Heart right ventricle (tissue), 16 donors: ENCODE measurements around the gene PPM1H. TPM values are rescaled to one million over a fixed set of nuclear protein-coding genes. Genes with fewer than 3 reads are reported as not detected.
A peak's percentile ranks its signal among the peaks of the same experiment; 100 is the strongest.

Source experiments
- ATAC-seq, 8 donors: fragments of 200-7000 bp; cut with Tn5 transposase; one replicate each; pipeline ENCODE4 v1.9.1; 2020; ENCODE audit warnings: mild to moderate bottlenecking in 8 of 8, moderate library complexity in 8 of 8, moderate number of reproducible peaks in 1 of 8
- DNase-seq, 2 donors: peaks; one replicate each; pipeline ENCODE4 v3.0.0-alpha.2; 2020
- H3K27ac ChIP-seq, 10 donors: fragments of 200-600 bp; sonication (generic) in 2 of 10; one replicate each; pipeline versions ENCODE4 v1.5.0 to v1.8.0; 2020 to 2022; ENCODE audit warnings: mild to moderate bottlenecking in 3 of 10
- H3K27me3 ChIP-seq, 7 donors: fragments of 200-600 bp; one replicate each; pipeline ENCODE4 v1.8.0; 2021 to 2022; ENCODE audit warnings: mild to moderate bottlenecking in 2 of 7
- H3K36me3 ChIP-seq, 9 donors: fragments of 200-600 bp; sonication (generic) in 1 of 9; one replicate each; pipeline versions ENCODE4 v1.5.0 to v1.8.0; 2020 to 2022; ENCODE audit warnings: mild to moderate bottlenecking in 2 of 9
- H3K4me1 ChIP-seq, 9 donors: fragments of 200-600 bp; sonication (generic) in 1 of 9; one replicate each; pipeline versions ENCODE4 v1.5.0 to v1.8.0; 2020 to 2022; ENCODE audit warnings: mild to moderate bottlenecking in 4 of 9
- H3K4me3 ChIP-seq, 10 donors: fragments of 200-600 bp; sonication (generic) in 2 of 10; one replicate each; pipeline versions ENCODE4 v1.5.0 to v1.8.0; 2020 to 2022; ENCODE audit warnings: mild to moderate bottlenecking in 7 of 10, moderate library complexity in 2 of 10
- H3K9me3 ChIP-seq, 11 donors: fragments of 200-600 bp in 10 of 11; sonication (generic) in 2 of 11; one replicate each; pipeline versions ENCODE4 v1.5.0 to v1.8.0; 2013 to 2022; ENCODE audit warnings: mild to moderate bottlenecking in 2 of 11, control low read depth in 1 of 11, moderate library complexity in 1 of 11
- CTCF ChIP-seq, 9 donors: fragments of 200-600 bp; sonication (generic) in 2 of 9; IDR thresholded peaks; one replicate each; pipeline versions ENCODE4 v1.5.0 to v1.8.0; 2021 to 2022; ENCODE audit warnings: antibody characterized with exemption in 9 of 9, mild to moderate bottlenecking in 5 of 9, moderate library complexity in 1 of 9
- WGBS, 2 donors: extraction: QIAGEN DNeasy Blood & Tissue Kit; methylation state at CpG; one replicate each; pipeline ENCODE4 v1.1.7; 2013; ENCODE audit warnings: inconsistent platforms in 1 of 2; 5-methylcytosine and 5-hydroxymethylcytosine counted together
- intact Hi-C, 10 donors: fragments of 100-400 bp; cut with DNase I; formaldehyde crosslinking; loops; one replicate each; pipeline versions ENCODE4 v1.11.1 to v1.14.2; 2022
- polyA plus RNA-seq, 2 donors: library from polyadenylated mRNA; stranded (reverse); fragments of 200-250 nt; gene quantifications; one replicate each; pipeline ENCODE4 v1.2.3, GENCODE V29; 2013
- total RNA-seq, 10 donors: library from RNA; stranded (reverse); fragmentation: NEBNext Ultra II Directional in 3 of 10; extraction: Animal tissue kit (Norgen Biotek cat#: 25700) in 3 of 10; gene quantifications; one replicate each; pipeline versions ENCODE4 v1.2.1 to v1.2.4, GENCODE V29; 2021 to 2023
- donor health status: Arrhythmogenic right ventricular cardiomyopathy.
- donor health status: ischemic (EF 13 %, LVEDD 7.1; RV severe dilation, severe dysfunction).
- donor health status: healthy with polysubstance abuse.
- donor health status: DM: no; HTN: yes; CAD: no.
- donor health status: DM: no; HTN: no; CAD: no.
- donor health status: ischemic (EF 25% LVEDD 6.9; RV normal size, moderate dysfunction).
- donor health status: ischemic (EF 25% LVEDD 5.7; RV mildly dilated, moderate dysfunction).
- donor health status: healthy.
- donor health status: DM: yes; HTN: yes; CAD: no.
- donor health status: Ischemic cardiomyopathy.
- donor health status: ischemic (EF 35%, LVEDD 5.7; RV mildly dilated, moderate dysfunction).
- donor health status: nonischemic (EF 11% LVEDD 7.7; RV severe dilation, severe dysfunction).
- donor health status: DM: yes; HTN: yes; CAD: no.
- donor health status: PGD.
- donor health status: ischemic (EF 29% LVEDD 5.4; RV normal size, mild dysfunction).
- donor health status: nonischemic (EF 23%, LVEDD 6.1; RV moderate dilation, normal function).

Gene PPM1H
- total and polyA plus RNA-seq, 12 donors: 0.62 to 7.1 (median 5.3) TPM

DNA sequence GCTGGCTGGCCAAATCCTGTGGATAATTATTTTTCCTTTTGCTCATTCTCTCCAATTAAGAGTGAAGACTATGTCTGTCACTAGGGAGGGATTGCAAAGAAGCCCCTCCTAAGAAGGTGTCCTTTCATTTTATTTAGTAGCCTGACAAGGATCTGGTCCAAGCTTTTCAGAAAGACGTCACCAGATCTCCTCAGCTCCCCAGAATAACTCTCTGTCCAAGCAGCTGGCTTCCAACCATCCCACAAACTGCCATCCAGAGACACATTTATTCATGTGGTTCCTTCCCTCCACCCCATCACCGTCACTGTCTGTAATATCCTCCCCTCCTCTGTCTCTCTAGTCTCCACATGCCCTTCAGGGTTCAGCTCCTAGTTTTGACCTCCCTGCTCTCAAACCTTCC is 69.9 kb downstream of the PPM1H start:
- ATAC-seq (peak in 7 of 8 donors; percentile 42 to 74 (median 56)), DNase-seq (peak in 1 of 2 donors; percentile 34)
- H3K27me3 ChIP-seq: no peaks in the 10 kb centered on the region
- H3K27ac ChIP-seq: peak overlapping the region in 9 of 10 donors; percentile 12 to 80 (median 50)
- 27 to 39% methylated on average over 2 of the region's 2 CpGs for WGBS, 2 donors
- no peak for TF ChIP-seq CTCF (IDR thresholded peaks at IDR 0.05)
- no peak overlapping the region for H3K4me3 ChIP-seq
- H3K9me3 ChIP-seq: no peaks in the 10 kb centered on the region
- peaks cover 14 to 66% (median 48%) of the 10 kb centered on the region in 9 donors for H3K4me1 ChIP-seq
- no peaks in the 10 kb centered on the region for H3K36me3 ChIP-seq
- intact Hi-C loops: loop anchor here in 2 of 10 donors (5.0 kb wide), 2 partner anchors 37 to 67 kb away; no protein-coding TSS in a partner anchor

DNA sequence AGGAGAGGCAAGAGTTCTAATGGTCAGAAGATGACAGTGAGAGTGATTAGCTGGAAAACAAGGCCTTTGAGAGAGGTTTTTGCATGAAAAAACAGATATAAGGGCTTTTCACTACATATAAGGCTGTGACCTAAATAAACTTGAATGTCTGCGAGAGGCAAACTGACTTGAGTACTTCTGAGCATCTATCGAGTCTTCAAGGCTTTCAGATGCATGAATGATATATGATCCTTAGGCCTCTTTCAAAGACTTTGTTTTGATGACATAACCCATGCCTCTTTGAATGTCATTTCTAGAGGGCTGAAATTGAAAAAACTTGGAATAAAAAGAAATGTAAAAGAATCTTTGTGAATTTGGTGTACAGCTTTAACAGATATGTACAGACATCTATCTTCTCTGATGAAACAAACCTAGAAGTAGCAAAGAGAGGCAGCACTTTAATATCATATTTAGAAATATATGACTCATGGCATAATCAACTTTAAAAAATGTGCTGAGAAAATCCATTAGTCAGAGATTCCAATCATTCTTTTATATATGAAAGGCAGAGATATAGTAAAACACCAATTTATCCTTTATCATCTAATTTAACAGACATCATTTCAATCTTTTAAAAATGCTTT is 72.6 kb downstream of the PPM1H start:
- no peak for DNase-seq
- no peak for TF ChIP-seq CTCF (IDR thresholded peaks at IDR 0.05)
- intact Hi-C loops: loop anchor here in 1 of 10 donors (5.0 kb wide), 1 partner anchor 70 kb away; no protein-coding TSS in a partner anchor
- no peak overlapping the region for H3K4me3 ChIP-seq
- WGBS, 2 donors: 90 to 91% methylated on average over 2 of the region's 2 CpGs
- no peak for ATAC-seq
- H3K36me3 ChIP-seq: no peaks in the 10 kb centered on the region
- no peaks in the 10 kb centered on the region for H3K27me3 ChIP-seq
- no peaks in the 10 kb centered on the region for H3K9me3 ChIP-seq
- H3K4me1 ChIP-seq: peaks cover 14 to 80% (median 61%) of the 10 kb centered on the region in 9 donors
- H3K27ac ChIP-seq: peak overlapping the region in 1 of 10 donors; percentile 71

- TF ChIP-seq CTCF (IDR thresholded peaks at IDR 0.05): no peak
- peak in 2 of 8 donors; percentile 47 to 53 for ATAC-seq
- peaks cover 12 to 79% (median 54%) of the 10 kb centered on the region in 9 donors for H3K4me1 ChIP-seq
- 52 to 62% methylated on average over 4 of the region's 4 CpGs for WGBS, 2 donors
- H3K36me3 ChIP-seq: no peaks in the 10 kb centered on the region
- no peaks in the 10 kb centered on the region for H3K27me3 ChIP-seq
- intact Hi-C loops: loop anchor here in 1 of 10 donors (5.0 kb wide), 1 partner anchor 71 kb away; no protein-coding TSS in a partner anchor
- no peak overlapping the region for H3K4me3 ChIP-seq
- no peak for DNase-seq
- no peaks in the 10 kb centered on the region for H3K9me3 ChIP-seq
- peak overlapping the region in 7 of 10 donors; percentile 10 to 71 (median 59) for H3K27ac ChIP-seq
Observed at GRCh38 chr12:62861586-62861985, 73.4 kb downstream of the PPM1H start.

DNA sequence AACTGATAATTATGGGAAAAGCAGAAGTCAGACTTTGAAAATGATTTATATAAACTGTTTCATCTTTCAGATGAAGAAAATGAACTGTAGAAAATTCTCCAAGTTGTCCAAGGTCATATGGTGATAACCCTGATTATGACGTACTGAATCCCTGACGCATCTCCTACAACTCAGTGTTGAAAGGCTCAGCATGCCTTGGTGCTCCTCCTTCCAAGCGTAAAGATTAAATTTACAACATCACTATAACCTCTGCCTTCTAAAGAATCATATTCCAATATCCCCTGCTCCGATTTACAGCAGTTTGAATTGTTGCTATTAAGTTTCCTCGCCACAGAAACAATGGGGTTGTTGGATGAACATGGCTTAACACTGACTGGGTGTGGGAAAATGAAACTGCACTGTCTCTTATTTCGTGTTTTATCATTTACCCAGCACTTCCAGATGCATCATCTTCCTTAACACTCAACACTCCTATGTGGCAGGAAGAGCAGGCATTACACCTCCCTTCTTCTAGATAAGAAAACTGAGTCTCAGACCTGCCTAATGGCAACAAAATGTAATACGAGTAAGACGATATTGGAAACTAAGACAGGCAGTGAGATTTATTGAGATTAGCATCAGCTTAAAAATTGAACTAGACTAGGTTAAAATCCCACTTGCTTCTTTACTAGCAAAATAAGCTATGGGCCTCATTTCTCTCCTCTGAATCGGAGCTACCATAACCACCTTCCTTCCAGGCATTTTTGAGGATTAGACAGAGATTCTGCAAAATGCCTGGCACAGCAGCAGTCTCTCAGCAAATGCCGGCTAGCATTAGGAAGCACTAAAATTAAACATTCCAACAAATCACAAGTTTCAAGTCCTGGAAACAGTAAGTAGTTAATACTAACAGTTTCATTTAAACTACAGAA is 74.2 kb downstream of the PPM1H start:
- peak overlapping the region in 7 of 10 donors; percentile 15 to 33 (median 22) for H3K4me3 ChIP-seq

More for the DNA sequence above, 74.2 kb downstream of the PPM1H start:
- 47 to 63% methylated on average over 10 of the region's 10 CpGs for WGBS, 2 donors
- peak in 5 of 8 donors; percentile 30 to 54 (median 40) for ATAC-seq
- DNase-seq: no peak
- intact Hi-C loops: loop anchor here in 1 of 10 donors (5.0 kb wide), 1 partner anchor 72 kb away; no protein-coding TSS in a partner anchor
- Histone ChIP-seq H3K27ac (peak overlapping the region in 9 of 10 donors; percentile 10 to 71 (median 58)), H3K36me3 (no peaks in the 10 kb centered on the region), H3K27me3 (no peaks in the 10 kb centered on the region), H3K9me3 (no peaks in the 10 kb centered on the region), H3K4me1 (peaks cover 10 to 70% (median 46%) of the 10 kb centered on the region in 9 donors)
- TF ChIP-seq CTCF (IDR thresholded peaks at IDR 0.05): no peak
